Activated CD8-positive, alpha-beta memory T cell treated with anti-CD3 and anti-CD28 coated beads, Interleukin-2, amount 50 U/mL, for 1 hour (primary cell): ENCODE results near the gene PHF20.
"Not testable (repeated sequence)": the region's sequence is repeated elsewhere in the genome, so short reads cannot be mapped to it uniquely, and the experiment has no call there.

Source experiments
- DNase-seq: peaks from one replicate; pipeline ENCODE4 v3.0.0-alpha.2; 2020; ENCODE audit errors: extremely low read depth

PHF20 gene

DNA sequence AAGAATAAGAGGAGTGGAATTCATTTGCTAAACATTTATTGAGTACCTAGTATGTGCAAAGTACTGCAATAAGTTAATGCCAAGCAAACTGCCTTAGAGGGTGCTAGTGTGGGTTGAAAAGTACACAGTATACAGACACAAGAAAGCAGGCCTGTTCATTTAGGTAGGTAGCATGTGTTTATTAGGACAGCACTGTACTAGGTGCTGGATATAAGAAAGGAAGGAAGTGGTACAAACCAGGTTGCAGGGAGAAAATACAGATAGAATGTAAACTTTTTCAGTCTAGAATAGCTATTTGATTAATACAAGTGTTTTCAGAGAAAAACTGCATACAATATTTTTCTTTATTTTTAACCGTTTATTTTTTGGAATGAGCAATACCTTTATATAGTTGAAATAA, 68.1 kb downstream of the PHF20 start:
- DNase-seq, result no peak

GRCh38 chr20:35840421-35840820, 68.6 kb downstream of the PHF20 start:
- no peak for DNase-seq

DNA sequence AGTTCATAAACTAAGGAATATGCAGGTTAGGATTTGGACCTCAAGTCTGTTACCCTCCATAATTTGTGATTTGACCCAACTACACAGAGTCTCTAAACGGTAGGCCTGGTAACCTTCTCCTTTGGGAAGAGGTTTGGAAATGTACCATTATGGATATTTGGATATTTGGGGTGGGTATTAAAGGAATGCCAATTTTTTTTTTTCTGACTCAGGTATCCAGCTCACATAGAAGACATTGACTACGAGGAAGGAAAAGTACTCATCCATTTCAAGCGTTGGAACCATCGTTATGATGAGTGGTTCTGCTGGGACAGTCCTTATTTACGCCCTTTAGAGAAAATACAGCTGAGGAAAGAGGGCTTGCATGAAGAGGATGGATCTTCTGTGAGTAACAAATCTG, 70.5 kb downstream of the PHF20 start:
- no peak for DNase-seq

- DNase-seq, result not testable (repeated sequence)
Observed at GRCh38 chr20:35843894-35844293, 72.1 kb downstream of the PHF20 start.

- DNase-seq, result no peak
Observed at GRCh38 chr20:35845561-35845960, 73.7 kb downstream of the PHF20 start.

DNA sequence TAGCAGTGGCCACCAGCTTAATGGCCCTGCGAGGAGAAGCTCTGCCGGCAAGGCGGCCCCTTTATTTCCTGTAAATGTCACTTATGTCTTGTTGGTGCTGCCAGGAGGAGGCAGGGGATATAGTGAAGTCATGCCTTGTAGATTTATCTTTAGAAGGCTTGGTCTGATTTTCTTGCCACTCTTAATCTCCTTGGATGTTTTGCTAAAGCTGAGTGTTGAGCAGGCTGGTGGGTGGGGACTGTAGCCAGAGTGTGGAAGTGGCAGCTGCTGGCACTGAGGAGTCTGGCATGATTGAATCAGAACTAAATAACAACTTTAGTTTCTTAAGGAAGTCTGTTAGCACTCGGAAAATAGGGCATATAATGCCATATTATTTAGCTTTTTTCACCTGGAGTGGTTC, 77.9 kb downstream of the PHF20 start:
- DNase-seq, result no peak

DNA sequence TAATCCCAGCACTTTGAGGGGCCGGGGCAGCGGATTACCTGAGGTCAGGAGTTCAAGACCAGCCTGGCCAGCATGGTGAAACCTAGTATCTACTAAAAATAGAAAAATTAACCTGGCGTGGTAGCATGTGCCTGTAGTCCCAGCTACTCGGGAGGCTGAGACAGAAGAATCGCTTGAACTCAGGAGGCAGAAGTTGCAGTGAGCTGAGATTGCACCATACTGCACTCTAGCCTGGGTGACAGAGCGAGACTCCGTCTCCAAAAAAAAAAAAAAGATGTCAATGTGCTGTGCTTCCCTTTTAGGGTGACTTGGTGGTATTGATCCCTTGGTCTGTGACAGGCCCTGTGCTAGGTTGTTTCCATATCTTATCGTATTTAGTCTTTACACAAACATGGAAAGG, 79.8 kb downstream of the PHF20 start:
- not testable (repeated sequence) for DNase-seq

GRCh38 chr20:35854713-35855348, 83.0 kb downstream of the PHF20 start:
- no peak for DNase-seq

GRCh38 chr20:35855641-35856040, 83.8 kb downstream of the PHF20 start:
- not testable (repeated sequence) for DNase-seq

GRCh38 chr20:35856866-35857265, 85.1 kb downstream of the PHF20 start:
- DNase-seq, result no peak

- DNase-seq, result no peak
Observed at GRCh38 chr20:35866418-35867202, 94.8 kb downstream of the PHF20 start.

DNA sequence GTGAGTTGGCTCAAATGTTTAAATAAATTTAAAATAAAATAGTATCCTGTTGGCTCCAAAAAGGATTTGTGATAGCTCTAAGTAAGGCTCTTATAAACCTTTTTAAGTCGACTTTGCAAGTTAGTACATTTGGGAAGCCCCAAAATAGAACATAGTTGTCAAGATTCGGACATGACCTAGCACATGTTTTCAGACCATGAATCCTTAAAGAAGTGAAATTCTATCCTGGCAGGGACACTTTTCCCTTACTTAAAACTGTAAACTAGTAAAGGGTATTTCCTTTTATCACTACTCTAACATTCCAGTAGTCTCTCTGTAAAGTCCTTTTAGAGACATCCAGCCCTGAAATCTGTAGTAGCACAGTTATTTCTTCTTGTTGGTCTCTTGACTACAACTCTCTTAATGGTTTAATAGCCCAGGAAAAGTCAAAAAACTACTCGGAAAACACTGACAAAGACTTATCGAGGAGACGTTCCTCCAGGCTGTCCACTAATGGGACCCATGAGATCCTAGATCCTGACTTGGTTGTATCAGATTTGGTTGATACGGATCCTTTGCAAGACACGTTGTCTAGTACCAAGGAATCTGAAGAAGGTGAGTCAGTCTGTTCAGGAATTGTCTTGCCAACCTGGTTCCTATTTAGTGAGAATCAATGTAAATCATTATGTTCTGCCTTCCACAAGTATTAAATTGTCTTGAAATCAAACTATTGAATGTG, 98.9 kb downstream of the PHF20 start:
- no peak for DNase-seq

- DNase-seq, result no peak
Observed at GRCh38 chr20:35871259-35871771, 99.5 kb downstream of the PHF20 start.

GRCh38 chr20:35876033-35876320, 104.2 kb downstream of the PHF20 start:
- no peak for DNase-seq

- DNase-seq, result no peak
Observed at GRCh38 chr20:35877611-35878010, 105.8 kb downstream of the PHF20 start.

DNA sequence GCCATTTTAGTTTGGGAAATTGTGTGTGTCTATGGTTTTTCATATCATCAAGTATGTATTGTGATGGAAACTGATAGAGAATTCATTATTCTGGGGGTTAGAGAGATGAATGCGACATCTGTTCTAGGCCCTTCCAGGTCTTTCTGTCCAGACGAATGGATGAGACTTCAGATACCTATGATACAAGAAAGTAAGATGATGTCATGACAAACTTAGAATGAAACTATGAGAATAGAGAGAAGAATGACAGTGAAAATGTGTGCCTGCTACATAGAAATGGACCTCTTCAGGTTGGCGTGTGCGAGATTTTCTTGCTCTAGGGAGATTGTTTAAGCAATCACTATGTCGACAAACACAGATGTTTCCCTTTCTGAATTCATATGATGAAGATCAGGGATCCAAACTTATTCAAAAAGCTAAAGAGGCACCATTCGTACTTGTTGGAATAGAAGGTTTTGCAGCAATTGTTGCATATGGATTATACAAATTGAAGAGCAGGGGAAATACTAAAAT, 106.4 kb downstream of the PHF20 start:
- DNase-seq, result no peak

- no peak for DNase-seq
Observed at GRCh38 chr20:35881676-35882075, 109.9 kb downstream of the PHF20 start.

DNA sequence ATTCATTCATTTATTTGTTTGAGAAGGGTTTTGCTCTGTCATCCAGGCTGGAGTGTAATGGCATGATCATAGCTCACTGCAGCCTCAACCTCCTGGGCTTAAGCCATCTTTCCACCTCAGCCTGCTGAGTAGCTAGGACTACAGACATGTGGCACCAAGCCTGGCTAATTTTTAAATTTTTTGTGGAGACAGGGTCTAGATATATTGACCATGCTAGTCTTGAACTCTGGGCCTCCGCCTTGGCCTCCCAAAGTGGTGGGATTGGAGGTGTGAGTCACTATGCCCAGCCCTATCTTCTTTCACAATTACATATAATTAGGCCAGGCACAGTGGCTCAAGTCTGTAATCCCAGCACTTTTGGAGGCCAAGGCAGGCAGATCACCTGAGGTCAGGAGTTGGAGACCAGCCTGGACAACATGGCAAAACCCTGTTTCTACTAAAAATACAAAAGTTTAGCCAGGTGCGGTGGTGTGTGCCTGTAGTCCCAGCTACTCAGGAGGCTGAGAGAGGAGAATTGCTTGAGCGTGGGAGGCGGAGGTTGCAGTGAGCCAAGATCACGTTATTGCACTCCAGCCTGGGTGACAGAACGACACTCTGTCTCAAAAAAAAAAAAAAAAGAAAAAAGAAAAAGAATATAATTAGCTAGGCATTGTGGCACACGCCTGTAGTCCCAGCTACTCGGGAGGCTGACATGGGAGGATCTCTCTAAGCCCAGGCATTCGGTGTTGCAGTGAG, 110.8 kb downstream of the PHF20 start:
- not testable (repeated sequence) for DNase-seq

DNA sequence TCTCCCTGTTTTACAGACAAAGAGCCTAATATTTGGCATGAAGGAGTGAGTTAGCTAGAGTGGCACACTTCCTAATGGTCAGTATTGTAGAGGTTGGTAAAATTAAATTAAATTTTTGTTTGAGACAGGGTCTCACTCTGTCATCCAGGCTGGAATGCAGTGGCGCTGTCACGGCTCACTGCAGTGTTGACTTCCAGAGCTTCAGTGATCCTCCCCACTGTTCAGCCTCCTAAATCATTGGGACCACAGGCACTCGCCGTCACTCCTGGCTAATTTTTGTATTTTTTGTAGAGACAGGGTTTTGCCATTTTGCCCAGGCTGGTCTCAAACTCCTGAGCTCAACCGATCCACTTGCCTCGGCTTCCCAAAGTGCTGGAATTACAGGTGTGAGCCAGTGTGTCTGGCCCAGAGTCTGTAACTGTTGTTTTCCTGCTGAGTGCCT, 111.5 kb downstream of the PHF20 start:
- no peak for DNase-seq

GRCh38 chr20:35883778-35884540, 112.1 kb downstream of the PHF20 start:
- peak; percentile 11 for DNase-seq

- DNase-seq, result no peak
Observed at GRCh38 chr20:35884541-35884865, 112.7 kb downstream of the PHF20 start.
